8988T (cell line): ENCODE results near the gene ALDH1L1.

Source experiments
- DNase-seq: peaks from one replicate; pipeline ENCODE4 v3.0.0; 2011

ALDH1L1 gene

DNA sequence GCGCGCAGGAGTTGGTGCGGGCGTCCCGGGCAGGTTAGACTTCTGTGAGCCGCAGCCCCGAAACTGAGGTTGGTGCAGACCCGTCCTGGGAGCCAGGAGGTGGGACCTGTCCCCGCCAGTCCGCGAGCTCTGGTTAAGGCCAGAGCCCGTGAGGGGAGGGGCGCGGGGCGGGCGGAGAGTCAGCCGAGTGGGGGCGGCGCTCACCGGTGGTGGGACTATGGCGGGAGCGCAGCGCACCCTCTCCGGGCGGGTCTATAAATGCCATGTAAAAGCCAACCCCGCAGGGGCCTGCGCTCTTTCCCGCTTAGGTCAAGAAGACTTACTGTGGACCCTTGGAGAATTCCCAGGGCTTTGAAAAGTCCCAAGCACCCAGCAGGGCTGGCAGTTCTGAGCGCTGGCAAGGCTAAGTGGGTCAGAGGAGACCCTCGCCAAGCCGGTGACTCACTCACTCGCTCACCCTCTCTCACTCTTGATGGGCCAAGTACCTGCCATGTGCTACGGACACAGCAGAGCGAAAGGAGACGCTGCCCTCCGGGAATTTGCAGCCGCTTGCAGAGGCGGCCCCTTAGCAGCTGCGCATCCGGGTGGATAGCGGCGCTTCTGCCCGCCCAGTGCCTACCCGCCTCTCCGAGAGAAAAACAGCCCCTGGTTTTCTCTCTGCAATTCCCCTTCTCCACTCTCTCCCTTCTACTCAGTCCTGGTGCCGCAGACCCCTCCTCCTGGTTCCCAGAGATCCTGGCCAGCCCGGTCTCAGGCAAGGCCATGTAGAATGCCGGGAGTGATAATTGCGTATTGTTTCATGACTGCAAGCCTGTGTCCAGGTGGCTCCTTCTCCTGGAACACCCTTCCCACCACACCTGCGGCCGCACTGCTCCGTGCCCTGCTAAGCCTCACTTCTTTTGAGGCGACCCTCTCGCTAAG, at the start of gene ALDH1L1:
Gene ALDH1L1, minus strand, starts transcription at position 110 of the 921 bp plus-strand sequence. CDS start 19,607 bp downstream, outside the sequence.
- DNase-seq, result no peak

DNA sequence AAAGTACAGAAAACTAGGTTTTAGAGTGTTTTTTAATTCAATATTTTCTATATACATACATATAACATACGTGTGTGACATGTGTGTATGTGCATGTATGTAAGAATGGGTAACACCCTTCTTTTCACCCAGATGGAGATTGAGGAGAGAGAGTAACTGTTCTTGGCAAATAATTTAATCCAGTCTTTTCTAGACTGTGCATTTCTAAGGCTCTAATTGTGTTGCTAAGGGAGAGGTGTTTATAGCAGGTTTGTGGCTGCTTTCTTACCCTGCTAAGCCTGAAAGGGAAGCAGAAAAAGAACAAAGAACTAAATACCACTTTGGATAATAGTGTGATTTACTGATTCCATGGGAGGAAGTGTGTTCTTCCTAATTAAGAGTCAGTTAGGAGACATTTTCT, 46.0 kb upstream of the ALDH1L1 start:
- no peak for DNase-seq

DNA sequence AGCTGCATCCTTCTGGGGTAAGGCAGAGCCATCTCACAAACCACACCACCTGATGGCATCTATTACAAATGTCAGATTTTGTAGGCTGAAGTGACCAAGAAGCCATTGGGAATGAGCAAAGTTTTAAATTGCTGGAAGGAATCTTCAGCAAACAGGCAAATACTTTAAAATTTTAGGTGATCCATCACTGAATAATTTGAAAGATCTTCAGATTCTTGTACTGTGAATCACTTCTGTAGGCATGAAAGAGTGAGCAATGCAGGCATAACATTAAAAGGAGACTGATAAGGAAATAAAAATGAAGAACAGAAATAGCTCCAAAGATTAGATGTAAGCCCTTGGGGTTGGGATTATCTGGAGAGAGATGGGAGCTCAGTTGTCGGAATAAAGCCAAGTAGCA, 36.0 kb upstream of the ALDH1L1 start:
- no peak for DNase-seq

DNA sequence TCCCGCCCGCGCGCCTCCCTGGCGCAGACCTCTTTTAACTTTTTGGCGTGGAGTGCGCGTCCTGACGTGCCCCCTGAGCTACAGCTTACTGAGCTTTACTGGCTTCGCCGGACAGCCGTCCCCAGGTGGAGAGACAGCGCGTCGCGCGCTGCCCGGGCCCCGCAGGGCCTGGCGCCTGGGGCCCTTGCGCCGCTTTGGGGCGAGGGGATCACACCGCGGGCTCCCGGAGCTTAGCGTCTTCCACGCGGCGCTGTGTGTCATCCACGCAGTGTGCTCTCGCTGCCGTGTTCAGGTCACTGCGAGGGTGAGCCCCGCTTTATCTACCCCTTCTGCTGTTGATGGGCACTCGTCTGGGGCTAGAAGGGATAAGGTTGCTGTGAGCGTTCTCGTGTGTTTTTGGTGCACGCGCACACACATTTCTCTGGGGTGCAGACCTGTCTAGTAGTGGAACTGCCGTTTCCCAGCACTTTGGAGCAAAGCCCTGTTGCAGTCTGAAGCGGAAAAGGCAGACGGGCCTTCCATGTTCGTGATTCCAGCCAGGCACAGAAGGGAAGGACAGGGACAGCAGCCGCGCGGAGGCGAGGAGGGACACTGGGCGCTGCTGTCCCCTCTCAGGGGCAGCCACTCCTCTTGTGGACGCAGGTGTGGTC, 33.1 kb upstream of the ALDH1L1 start:
- no peak for DNase-seq

DNA sequence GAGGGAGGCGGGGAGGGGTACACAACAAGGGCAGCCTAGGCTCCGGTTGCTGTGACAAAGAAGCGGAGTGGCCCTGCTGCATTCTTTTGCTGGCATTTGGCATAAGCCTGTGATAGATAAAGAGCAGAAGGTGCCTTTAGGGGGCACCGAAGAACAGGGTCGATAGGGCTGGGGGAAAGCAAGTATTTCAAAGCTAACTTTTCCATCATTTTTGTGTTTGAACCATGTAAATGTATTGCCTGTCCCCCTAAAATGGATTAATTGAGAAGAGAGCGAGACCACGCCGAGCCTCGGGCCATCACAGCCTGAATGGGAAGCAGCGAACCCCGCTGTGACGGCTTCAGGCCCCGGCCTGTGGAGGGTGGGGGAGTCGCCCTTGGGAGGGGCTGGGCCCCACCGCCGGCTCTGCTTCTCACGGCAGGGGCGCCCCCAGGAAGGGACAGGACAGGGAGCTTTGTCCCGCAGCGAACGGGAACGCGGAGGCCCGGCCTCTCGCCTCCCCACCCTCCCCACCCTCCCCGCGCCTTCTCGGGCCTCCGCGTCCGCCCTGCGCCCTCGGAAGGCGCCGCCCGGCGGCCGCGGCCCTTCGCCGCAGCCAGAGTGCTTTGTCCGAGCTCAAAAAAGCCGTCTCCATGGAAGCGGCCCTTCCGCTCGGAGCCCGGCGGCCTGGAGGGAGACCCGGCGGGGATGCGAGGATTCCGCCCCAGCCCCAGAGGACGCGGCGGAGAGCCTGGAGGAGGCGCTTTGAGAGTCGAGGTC, 32.4 kb upstream of the ALDH1L1 start:
- no peak for DNase-seq

DNA sequence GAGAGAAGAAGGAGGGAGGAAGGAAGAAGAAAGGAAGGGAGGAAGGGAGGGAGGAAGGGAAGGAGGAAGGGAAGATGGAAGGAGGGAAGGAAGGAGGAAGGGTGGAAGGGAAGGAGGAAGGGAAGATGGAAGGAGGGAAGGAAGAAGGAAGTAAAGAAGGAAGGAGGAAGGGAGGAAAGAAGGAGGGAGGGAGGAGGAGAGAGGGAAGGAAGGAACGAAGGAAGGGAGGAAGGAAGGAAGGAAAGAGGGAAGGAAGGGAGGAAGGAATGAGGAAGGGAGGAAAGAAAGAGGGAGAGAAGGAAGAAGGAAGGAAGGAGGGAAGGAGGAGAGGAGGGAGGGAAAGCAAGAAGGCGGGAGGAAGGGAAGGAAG, 31.8 kb upstream of the ALDH1L1 start:
- no peak for DNase-seq

DNA sequence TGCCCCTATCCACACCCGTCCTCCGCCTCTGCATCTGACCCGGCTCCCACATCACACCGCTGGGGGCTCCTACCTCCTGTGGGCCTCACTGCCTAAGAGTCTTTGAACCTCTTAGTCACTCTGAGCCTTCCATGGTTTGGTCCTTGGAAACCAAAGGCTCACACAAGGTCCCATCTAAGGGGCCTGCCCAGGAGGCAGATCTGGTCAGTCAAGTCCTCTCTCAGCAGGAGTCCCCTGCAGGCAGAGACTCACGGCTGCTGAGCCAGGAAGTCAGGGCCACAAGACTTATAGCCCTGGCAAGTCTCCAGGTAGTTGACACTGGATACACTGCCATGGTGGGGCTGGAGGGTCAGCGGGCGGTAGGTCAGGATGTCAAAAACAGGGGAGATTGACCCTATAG, 31.2 kb upstream of the ALDH1L1 start:
- DNase-seq, result no peak

DNA sequence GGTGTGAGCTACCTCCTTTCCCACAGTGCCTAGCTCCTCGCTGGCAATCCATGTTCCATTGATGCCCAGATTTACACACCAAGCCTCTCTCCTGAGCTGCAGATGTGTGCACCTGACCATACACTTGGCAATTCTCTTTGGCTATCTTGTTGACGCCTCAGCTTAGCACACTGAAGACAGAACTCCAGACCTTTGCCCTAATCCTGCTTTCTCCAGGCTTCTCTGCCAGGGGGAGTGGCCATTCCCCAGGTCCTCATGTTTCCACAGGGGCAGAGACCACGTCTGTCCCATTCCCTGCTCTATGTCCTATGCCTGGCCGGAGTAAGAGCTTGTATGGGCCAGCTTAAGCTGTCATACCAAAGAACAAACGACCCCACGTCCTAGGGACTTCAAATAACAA, 30.2 kb upstream of the ALDH1L1 start:
- no peak for DNase-seq

DNA sequence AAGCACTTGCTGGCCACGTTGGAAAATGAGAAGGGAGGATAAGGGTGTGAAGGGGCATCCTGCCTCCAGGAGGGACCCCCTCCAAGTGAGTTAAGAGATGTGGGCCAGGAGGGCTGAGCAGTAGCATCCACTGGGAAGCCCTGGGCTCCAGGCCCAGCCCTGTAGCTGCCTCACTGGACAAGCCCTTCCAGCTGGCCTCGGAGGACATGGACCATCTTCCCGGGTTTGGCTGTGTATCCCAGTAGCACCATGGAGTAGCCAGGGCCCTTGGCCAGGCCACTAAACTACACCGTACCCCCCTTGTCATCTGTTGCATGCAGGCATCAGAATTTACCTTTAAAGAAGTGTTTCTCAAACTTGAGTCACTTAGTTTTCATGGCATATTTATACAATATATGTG, 29.4 kb upstream of the ALDH1L1 start:
- no peak for DNase-seq

DNA sequence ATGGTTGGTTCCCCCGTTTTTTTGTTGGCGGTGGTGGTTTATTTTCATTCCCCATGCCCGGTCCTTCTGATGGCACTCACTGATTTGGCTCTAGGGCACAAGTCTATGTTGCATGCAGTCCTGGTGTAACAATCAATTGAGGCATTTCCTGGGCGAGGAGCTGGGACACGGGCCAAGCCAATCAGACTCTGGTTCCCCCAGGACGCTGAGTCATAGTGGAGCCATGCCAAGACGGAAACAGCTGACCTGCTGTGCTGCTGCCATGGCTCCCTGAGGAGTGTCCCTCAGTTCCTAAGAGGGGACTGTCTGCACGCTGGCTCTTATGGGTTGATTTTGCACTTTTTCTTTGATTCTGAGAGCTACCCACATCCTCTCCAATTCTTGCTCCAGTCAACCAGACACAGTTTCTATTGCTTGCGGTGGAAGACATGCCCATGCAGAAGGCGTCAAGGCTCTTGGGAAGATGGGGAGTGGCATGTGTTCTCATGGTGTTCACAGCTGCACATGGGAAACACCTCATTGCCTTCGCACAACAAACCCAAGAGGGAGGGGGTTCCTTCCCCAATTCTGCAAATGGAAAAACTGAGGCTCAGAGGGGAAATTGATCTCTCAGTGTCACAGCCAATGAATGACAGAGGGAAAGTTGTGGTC, 28.3 kb upstream of the ALDH1L1 start:
- peak; percentile 93 for DNase-seq

DNA sequence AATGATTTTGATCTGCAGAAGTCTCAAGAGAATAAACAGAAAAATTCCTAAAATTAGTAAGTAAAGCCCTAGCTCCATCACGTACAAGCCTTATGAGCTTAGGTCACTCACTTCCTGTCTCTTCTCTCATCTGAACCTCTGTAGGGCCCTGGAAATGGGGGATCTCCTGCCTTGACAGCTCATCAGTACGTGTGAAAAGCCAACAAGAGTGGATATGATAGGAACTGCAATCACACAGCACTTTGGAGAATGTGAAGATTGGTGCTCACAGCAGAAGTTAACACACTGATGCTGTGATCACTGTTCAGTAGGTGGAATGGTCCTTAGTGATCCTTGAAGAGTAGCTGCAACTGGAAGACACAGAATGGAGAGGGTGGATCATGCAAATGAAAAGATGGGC, 27.8 kb upstream of the ALDH1L1 start:
- DNase-seq, result no peak

DNA sequence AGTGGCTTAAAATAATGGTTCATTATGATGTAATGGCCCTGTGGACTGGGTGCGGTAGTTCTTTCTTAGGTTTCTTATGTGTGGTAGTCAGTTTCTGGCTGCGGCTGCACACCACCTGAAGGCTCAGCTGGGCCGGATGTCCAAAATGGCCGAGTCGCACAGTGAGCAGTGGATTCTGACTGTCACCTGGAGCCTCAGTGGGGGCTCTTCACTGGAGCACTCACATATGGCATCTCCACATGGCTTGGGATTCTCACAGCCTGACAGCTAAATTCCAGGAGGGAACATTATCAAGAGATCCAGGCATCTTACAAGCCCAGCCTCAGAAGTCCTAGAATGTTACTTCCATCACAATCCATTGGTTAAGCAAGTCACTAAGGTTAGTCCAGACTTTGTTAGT, 26.8 kb upstream of the ALDH1L1 start:
- no peak for DNase-seq

DNA sequence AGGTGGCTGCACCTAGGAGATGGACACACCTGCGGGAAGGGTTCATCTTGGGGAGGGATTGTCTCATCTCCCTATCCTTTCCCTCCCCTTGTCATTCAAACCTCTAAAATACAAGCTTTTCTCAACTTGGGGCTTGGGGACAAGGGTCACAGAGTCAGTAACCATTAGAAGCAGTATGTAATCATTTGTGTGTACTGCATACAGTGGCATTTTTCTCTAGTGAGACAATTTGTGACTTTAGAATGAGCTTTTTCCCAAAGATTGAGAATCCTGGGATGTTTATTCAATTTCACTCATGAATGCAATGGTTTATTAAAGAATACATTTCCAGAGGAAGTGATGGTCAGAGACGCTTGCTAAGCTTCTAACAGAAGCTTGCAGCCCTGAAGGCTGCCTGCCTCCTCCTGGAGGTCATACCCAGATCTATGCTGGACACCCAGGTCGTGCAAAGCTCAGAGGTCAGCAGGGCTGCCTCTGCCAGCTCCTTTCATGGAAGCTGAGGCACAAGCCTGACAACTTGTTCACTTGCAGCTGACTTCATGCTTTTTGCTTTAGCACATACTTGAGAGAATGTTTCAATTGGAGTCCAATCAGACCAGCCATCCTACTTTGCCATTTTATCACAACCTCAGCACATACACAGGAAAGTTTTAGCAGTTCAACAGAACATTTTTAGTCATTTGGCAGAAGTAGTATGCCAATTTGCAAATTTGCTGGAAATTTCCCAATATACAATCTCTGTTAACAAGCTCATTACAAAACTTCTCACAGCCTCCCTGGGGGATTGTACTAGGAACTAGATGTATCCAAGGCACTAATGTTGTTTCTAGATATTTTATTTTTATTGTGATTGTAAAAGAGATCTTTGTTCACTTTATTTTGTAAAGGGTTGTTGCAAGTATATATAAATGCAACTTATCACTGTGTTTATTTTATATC, 25.6 kb upstream of the ALDH1L1 start:
- no peak for DNase-seq

DNA sequence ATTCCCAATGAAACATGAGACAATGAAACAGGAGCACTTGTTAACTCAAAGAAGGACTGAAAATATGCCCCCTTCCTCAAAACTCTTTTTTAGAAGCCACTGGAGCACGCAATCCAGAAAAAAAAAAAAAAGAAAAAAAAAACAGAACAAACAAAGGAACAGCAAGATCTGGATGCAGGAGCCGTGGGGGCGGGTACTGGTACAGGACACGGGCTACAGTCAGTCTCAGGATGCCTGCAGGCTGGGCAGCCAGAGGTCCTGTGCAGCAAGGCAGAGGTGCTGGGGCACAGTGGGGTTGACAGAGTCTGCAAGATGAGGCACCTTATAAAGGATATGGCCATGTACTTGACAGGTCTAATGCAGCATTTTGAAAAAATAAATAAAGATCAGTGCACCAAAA, 22.3 kb upstream of the ALDH1L1 start:
- DNase-seq, result no peak

DNA sequence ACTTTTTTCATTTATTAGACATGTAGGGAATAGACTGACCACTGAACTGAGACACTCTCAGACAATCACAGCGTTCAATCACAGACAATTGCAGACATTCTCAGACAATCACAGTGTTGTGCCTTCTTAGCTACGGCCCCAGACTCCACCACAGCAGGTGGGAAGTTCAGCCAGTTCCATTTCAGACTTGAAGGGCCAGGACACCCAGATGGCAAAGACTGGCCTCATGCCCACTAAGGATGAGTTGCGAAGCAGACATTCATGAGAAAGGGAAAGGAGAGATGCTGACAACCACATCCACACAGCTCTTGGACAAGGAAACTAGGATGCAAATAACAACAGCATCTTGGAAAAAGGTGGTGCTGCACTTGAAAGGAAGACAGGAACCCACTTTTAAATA, 21.9 kb upstream of the ALDH1L1 start:
- DNase-seq, result no peak

DNA sequence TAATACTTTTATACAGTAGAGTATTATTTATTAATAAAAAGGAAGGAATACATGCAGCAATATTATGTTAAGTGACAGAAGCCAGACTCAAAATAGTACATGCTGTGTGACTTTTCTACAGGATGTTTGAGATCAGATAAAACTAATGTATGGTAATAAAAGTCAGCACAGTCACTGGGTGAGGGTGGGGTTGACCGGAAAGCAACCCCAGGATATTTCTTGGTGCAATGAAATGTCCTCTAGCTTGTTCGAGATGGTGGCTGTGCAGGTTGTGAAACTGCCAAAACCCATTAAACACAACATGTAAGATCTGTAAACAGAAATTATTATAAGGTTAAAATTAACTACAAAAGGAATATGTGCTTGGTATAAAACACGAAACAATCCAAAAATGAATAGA, 20.8 kb upstream of the ALDH1L1 start:
- no peak for DNase-seq

DNA sequence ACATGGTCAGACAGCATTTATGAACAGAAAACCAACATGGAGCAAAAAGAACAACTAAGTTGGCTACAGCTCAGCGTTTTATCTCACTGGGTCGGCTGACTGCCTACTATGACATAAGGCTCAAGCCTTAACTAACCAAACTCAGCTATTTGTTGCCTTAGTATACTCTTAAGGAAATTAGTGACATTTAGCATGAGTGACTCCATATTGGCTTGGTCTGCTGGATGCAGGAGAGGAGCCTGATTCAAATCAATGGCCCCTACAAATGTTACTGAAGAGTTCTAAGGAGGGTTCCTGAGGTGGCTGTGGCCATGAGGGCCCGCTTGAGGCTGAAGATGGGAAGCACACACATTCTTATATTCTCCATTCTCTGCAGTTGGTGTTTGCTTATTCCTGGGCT, 20.1 kb upstream of the ALDH1L1 start:
- no peak for DNase-seq

DNA sequence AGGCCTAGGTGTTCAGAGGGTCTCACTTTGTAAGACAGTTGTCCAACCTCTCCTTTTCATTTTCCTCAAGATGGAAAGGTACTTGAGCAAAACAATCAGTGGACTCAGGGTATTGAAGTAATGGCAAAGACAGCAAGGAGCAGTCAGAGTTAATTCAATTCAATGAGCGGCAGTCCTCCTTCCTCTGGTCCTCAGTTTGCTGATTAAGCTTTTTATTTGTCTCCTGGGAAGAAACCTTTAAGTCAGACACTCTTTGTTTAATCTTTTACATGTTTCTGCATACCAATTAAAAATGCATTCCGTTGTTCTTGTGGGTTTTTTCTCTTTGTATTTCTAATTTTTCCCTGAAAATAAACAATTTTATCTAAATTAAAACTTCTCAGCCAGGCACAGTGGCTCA, 18.9 kb upstream of the ALDH1L1 start:
- DNase-seq, result no peak

DNA sequence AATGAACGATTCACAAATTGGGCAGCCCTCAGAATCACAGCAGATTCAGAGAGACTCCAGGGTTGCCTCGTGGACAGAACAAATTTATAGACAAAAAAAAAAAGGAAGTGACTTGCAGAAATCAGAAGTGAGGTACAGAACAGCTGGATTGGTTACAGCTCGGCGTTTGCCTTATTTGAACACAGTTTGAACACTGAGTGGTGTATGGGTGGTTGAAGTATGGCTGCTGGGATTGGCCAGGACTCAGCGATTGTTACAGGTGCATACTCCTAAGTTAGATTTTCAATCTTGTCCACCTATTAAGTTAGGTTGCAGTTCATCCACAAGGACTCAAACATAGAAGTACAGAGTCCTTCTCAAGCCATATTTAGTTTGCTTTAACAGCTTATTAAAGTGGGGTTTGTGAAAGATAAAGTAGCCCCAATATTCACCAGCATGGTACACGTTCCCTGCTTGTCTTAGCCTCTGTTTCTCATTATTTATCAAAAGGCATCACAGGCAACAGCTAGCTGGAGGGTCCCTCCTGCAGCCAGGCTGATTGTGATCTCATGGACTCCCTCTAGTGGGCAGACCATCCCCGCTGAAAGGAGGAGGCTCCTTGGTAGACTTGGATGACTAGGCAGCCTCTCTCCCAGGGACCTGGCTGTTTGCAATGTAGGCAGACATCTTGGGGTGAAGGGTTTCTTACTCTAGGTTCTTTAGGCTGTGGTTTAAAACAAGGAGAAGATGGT, 17.6 kb upstream of the ALDH1L1 start:
- DNase-seq, result no peak

DNA sequence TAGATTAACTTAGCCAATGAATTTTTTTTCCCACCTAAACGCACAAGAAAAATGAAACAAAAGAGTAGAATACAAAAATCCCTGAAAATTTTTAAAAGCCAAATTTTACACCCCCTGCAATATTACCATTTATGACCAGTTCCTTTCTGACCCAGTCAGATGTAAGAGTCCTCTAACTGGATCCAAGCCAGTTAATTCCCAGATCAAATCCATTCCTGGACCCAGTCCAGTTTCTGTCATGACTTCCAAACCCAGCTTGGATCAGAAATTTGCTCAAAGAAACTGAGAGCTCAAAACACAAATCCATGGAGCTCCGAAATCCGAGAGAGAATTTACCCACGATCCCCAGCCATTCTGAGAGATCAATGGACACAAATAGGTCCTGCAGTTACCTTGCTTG, 17.0 kb upstream of the ALDH1L1 start:
- DNase-seq, result no peak

DNA sequence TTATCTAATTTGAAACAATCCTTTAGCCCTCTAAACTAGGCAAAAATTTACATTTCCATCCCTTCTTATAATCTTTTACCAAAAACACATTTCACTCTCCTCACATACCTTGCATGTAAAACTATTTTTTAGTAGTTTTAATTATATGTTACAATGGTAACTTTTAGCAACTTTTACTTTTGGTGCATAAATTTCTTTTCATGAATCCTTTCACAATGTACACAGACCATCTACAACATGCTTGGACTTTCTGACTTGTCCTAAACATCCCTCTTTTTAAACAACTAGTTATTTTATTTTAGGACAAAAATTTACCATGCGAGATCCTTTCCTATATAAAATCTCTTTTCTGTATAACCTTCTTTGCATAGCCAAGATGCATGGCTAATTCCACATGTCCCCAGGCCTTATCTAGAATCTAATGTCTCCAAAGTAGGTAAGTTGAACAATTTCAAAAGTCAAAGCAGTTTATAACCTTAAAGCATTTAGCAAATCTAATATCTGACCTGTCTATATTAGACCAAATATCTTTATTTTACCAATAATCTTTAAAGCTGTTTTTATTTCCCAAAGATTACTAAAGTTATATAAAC, 14.4 kb upstream of the ALDH1L1 start:
- no peak for DNase-seq
